HEK293 (cell line): ENCODE data around the gene EED.
"Not testable (repeated sequence)": the region's sequence is repeated elsewhere in the genome, so short reads cannot be mapped to it uniquely, and the experiment has no call there.

Source experiments
- CTCF ChIA-PET: fragments of 350-600 bp; formaldehyde crosslinking; extraction: SDS; loops from one replicate; lab custom pipeline; 2021; ENCODE audit warnings: antibody characterized with exemption; lab: Yijun Ruan, JAX
- POLR2A ChIA-PET: fragments of 300-600 bp; formaldehyde crosslinking; extraction: SDS; loops from one replicate; lab custom pipeline; 2020; ENCODE audit warnings: antibody characterized with exemption, inconsistent platforms; lab: Yijun Ruan, JAX
- H3K27ac ChIP-seq: fragments of 200-500 bp; sonication (Bioruptor generic); 2 replicates; pipeline ENCODE4 v1.5.1; 2014; ENCODE audit warnings: low read depth, low read length, control low read depth, inconsistent platforms; ENCODE audit errors: extremely low read depth
- H3K36me3 ChIP-seq, 2 experiments: fragments of 200-500 bp in 1 of 2; sonication (Bioruptor generic) in 1 of 2; 1 replicate in 1 of 2; 2 replicates in 1 of 2; pipeline ENCODE4 v1.5.1; 2014 to 2017; ENCODE audit warnings: inconsistent platforms in 2 of 2, low read length in 2 of 2; ENCODE audit not compliant: control insufficient read depth in 2 of 2, insufficient read depth in 1 of 2
- H3K4me1 ChIP-seq: fragments of 200-500 bp; sonication (Bioruptor generic); 2 replicates; pipeline ENCODE4 v1.5.1; 2014; ENCODE audit warnings: mild to moderate bottlenecking, low read length, inconsistent platforms; ENCODE audit not compliant: control insufficient read depth, insufficient read depth
- H3K4me3 ChIP-seq: 2 replicates; pipeline ENCODE4 v1.5.1; 2011; ENCODE audit warnings: low read depth, mild to moderate bottlenecking, control low read depth, low read length, moderate library complexity
- H3K9me3 ChIP-seq: fragments of 200-500 bp; sonication (Bioruptor generic); 2 replicates; pipeline ENCODE4 v1.5.1; 2014; ENCODE audit warnings: low read depth, low read length, inconsistent platforms; ENCODE audit not compliant: control insufficient read depth, insufficient read depth
- INSM2 ChIP-seq: fragments of 450-650 bp; formaldehyde crosslinking; IDR thresholded peaks from 2 replicates; pipeline ENCODE4 v1.5.1; 2016; ENCODE audit warnings: missing biosample characterization, missing genetic modification characterization
- MEIS1 ChIP-seq: sonication (generic); formaldehyde crosslinking; IDR thresholded peaks from 2 replicates; pipeline ENCODE4 v1.8.1; 2022; ENCODE audit warnings: missing genetic modification reagents, mild to moderate bottlenecking, borderline replicate concordance
- ZBTB6 ChIP-seq: fragments of 450-650 bp; formaldehyde crosslinking; IDR thresholded peaks from 2 replicates; pipeline ENCODE4 v1.5.1; 2017; ENCODE audit warnings: missing biosample characterization, missing genetic modification characterization
- ZFHX2 ChIP-seq: fragments of 450-650 bp; formaldehyde crosslinking; conservative IDR thresholded peaks from 2 replicates; pipeline ENCODE4 v1.5.1; 2016; ENCODE audit warnings: missing biosample characterization, missing genetic modification characterization
- ZNF146 ChIP-seq: fragments of 450-650 bp; formaldehyde crosslinking; IDR thresholded peaks from 2 replicates; pipeline ENCODE4 v1.5.1; 2016; ENCODE audit warnings: missing biosample characterization, missing genetic modification characterization
- ZNF510 ChIP-seq: fragments of 450-650 bp; formaldehyde crosslinking; IDR thresholded peaks from 2 replicates; pipeline ENCODE4 v1.5.1; 2018; ENCODE audit warnings: mild to moderate bottlenecking, missing genetic modification characterization, missing biosample characterization; ENCODE audit not compliant: insufficient replicate concordance
- ZNF529 ChIP-seq: fragments of 450-650 bp; formaldehyde crosslinking; IDR thresholded peaks from 2 replicates; pipeline ENCODE4 v1.5.1; 2017; ENCODE audit warnings: missing genetic modification characterization, missing biosample characterization; ENCODE audit not compliant: insufficient replicate concordance
- ZNF544 ChIP-seq: fragments of 450-650 bp; formaldehyde crosslinking; IDR thresholded peaks from 2 replicates; pipeline ENCODE4 v1.5.0; 2017; ENCODE audit warnings: missing biosample characterization, missing genetic modification characterization
- ZNF639 ChIP-seq: fragments of 450-650 bp; formaldehyde crosslinking; IDR thresholded peaks from 2 replicates; pipeline ENCODE4 v1.5.1; 2016; ENCODE audit warnings: missing biosample characterization, missing genetic modification characterization

Gene EED

GRCh38 chr11:86222081-86222480 is 22.5 kb upstream of the EED start:
- ChIA-PET CTCF (interaction anchor here (0.7 to 1.2 kb wide), 3 partner anchors 29 to 181 kb away, joined by 3 read pairs; no protein-coding TSS in a partner anchor), POLR2A (interaction anchor here (1.1 kb wide), 1 partner anchor 23 kb away, joined by 3 read pairs; the partner anchor contains the start of gene EED)
- Histone ChIP-seq H3K9me3 (no peaks in the 10 kb centered on the region), H3K4me3 (no peak overlapping the region), H3K27ac (no peak overlapping the region), H3K36me3 (no peaks in the 10 kb centered on the region), H3K4me1 (no peaks in the 10 kb centered on the region)
- TF ChIP-seq ZNF639 (no peak), MEIS1 (no peak), INSM2 (tag by site-specific recombination) (no peak), ZNF544 (tag by site-specific recombination) (no peak), ZNF510 (no peak), ZNF529 (tag by site-specific recombination) (no peak)

GRCh38 chr11:86224575-86224974 is 20.0 kb upstream of the EED start:
- H3K4me3 ChIP-seq, POLR2A ChIA-PET, H3K9me3 ChIP-seq, H3K4me1 ChIP-seq, H3K36me3 ChIP-seq, H3K27ac ChIP-seq: not testable (repeated sequence)
- CTCF ChIA-PET: interaction anchor here (0.6 to 1.6 kb wide), 3 partner anchors 67 to 232 kb away, joined by 3 to 10 read pairs (median 4); no protein-coding TSS in a partner anchor

- CTCF ChIA-PET, H3K4me1 ChIP-seq, H3K27ac ChIP-seq, H3K36me3 ChIP-seq, H3K4me3 ChIP-seq, H3K9me3 ChIP-seq, POLR2A ChIA-PET: not testable (repeated sequence)
- TF ChIP-seq ZNF146 (tag by site-specific recombination): peak; percentile 76; the same call in 1 of the 2 replicates
Observed at GRCh38 chr11:86225344-86225743, 19.2 kb upstream of the EED start.

- Histone ChIP-seq H3K9me3 (no peaks in the 10 kb centered on the region), H3K27ac (no peak overlapping the region), H3K36me3 (no peaks in the 10 kb centered on the region), H3K4me1 (no peaks in the 10 kb centered on the region), H3K4me3 (no peak overlapping the region)
- ChIA-PET CTCF (interaction anchor here (0.6 to 0.7 kb wide), 3 partner anchors 44 to 373 kb away, joined by 4 to 5 read pairs (median 4); partner anchors contain the start of gene CCDC83), POLR2A (no interaction called here)
- TF ChIP-seq ZBTB6 (tag by site-specific recombination): no peak
Observed at GRCh38 chr11:86228269-86229038, 16.1 kb upstream of the EED start.

- H3K36me3 ChIP-seq, H3K9me3 ChIP-seq, H3K27ac ChIP-seq, H3K4me3 ChIP-seq, POLR2A ChIA-PET, H3K4me1 ChIP-seq: not testable (repeated sequence)
- CTCF ChIA-PET: interaction anchor here (0.6 to 0.7 kb wide), 3 partner anchors 44 to 374 kb away, joined by 4 to 5 read pairs (median 4); partner anchors contain the start of gene CCDC83
- peak; percentile 49 for TF ChIP-seq ZFHX2 (tag by site-specific recombination)
Observed at GRCh38 chr11:86229039-86229330, 15.6 kb upstream of the EED start.
